Activated B cell treated with CpG ODN at 0.5 μM for 24 hours (primary cell): Measurements from ENCODE around the gene U2AF1. TPM values are rescaled to one million over a fixed set of nuclear protein-coding genes. Genes with fewer than 3 reads are reported as not detected.
"Not testable (repeated sequence)": the region's sequence is repeated elsewhere in the genome, so short reads cannot be mapped to it uniquely, and the experiment has no call there.

Experiments used
- ATAC-seq: fragments of 200-7000 bp; cut with Tn5 transposase; one replicate; pipeline ENCODE4 v1.10.0; 2021; ENCODE audit warnings: low read depth, mild to moderate bottlenecking, moderate library complexity
- CTCF ChIA-PET: fragments of 350-600 bp; sonication (Branson Sonifier 250); formaldehyde crosslinking; loops from one replicate; lab custom pipeline; 2021; ENCODE audit warnings: antibody characterized with exemption; lab: Charles Lee
- POLR2A ChIA-PET: fragments of 350-600 bp; sonication (Branson Sonifier 250); formaldehyde crosslinking; loops from one replicate; lab custom pipeline; 2021; ENCODE audit warnings: antibody characterized with exemption; lab: Charles Lee
- DNase-seq: peaks from one replicate; pipeline ENCODE4 v3.0.0; 2022
- H3K27ac Mint-ChIP-seq: one replicate; pipeline ENCODE4 v1.8.0; 2020; ENCODE audit warnings: mixed read lengths
- H3K27me3 Mint-ChIP-seq: one replicate; pipeline ENCODE4 v1.8.0; 2021; ENCODE audit warnings: mixed read lengths
- H3K36me3 Mint-ChIP-seq: one replicate; pipeline ENCODE4 v1.8.0; 2021; ENCODE audit warnings: low read depth, mixed read lengths
- H3K4me1 Mint-ChIP-seq: one replicate; pipeline ENCODE4 v1.8.0; 2021; ENCODE audit warnings: mixed read lengths
- H3K4me3 Mint-ChIP-seq: one replicate; pipeline ENCODE4 v1.8.0; 2020; ENCODE audit warnings: mild to moderate bottlenecking, mixed read lengths
- H3K9me3 Mint-ChIP-seq: one replicate; pipeline ENCODE4 v1.8.0; 2020; ENCODE audit warnings: mixed read lengths
- intact Hi-C: fragments of 100-400 bp; cut with micrococcal nuclease; formaldehyde crosslinking; loops from one replicate; pipeline ENCODE4 v1.15.1; 2024
- total RNA-seq: library from RNA; stranded (reverse); gene quantifications from 2 replicates; pipeline ENCODE4 v1.2.3, GENCODE V29; 2022

U2AF1 gene
- total RNA-seq, 1 donor from 2014 or later: 80.6 TPM

DNA sequence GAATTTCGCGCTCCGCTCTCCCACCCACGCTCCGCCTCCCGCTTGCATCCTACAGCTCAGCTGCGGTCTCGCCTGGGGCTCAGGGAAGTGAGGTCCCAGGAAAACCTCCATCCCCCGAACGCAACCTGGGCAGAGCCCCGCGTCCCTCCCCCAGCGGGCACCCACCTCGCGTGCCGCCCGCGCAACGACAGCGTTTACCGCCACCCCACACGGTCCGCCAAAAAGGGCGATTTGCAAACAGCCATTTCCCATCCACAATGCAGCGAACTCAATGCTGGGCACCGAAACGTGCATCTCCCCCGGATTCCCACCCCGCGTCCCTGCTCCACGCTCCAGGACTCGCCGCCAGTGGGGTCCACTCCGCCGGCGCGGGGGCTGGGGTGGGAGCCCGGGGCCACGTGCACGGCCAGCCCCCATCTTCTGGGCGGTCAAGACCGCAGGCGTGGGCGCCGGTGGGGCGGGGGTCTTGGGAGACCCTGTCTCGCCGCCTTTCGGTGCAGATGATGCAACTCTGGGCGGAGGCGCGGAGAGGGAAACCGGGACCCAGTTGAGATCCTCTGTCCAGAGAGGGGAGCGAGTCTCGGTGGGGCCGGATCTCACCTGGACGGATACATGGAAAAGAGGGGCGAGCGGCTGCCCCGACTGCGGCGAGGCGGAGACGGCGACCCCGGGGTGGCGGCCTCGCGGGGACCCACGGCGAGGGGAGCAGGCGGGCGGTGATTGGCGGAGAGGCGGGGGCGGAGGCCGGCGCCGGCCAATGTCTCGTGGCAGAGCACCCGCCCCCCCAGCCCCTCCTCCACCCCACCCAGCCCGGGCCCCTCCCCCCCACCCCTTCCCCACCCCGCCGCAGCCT lies 32.0 kb downstream of the U2AF1 start, which contains the start of gene CBS:
TSS of gene CBS (minus strand) at position 666 of the 853 bp plus-strand sequence. CDS start 3,642 bp downstream, outside the sequence.
- H3K9me3 Mint-ChIP-seq, intact Hi-C loops, H3K27ac Mint-ChIP-seq, H3K4me3 Mint-ChIP-seq, H3K4me1 Mint-ChIP-seq, H3K27me3 Mint-ChIP-seq, DNase-seq, POLR2A ChIA-PET, H3K36me3 Mint-ChIP-seq, CTCF ChIA-PET: not testable (repeated sequence)
- ATAC-seq: peak; percentile 25

DNA sequence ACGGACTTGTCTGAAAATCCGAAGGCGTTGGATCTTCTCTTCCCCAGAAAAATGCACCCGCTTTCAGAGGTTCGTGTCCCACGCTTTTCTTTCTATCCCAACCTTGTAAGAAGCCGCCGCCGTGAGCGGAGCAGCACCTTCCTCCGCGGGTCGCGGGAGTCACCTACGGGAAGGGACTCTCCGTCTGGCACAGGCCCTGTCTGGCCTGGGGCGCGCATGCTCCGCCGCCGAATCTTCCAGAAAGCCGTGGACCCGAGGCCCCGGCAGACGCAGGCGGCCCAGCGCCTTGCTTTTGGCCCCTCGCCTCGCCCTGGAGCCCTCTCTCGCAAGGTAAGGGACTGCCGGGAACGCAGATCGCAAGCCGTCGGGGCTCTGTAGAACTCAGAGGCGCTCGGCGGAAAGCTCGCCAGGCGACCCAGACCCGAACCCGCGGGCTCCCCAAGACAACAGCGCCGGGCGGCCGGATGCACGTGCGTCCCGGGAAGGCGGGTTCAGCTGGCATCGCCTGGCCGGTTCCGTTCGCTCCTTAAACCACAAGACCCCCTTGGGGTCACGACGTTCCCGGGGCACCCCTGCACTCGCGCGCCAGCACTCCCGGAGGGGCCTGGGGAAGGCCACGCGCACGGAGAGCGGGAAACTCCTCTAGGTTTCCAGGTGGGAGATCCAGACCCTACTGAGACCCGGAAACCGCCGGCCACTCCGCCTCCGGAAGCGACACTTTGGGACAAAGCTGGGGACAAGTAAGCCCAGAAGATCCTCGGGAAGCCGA lies 32.8 kb downstream of the U2AF1 start:
- DNase-seq, intact Hi-C loops, POLR2A ChIA-PET, H3K36me3 Mint-ChIP-seq, H3K9me3 Mint-ChIP-seq, H3K27me3 Mint-ChIP-seq, ATAC-seq, H3K4me1 Mint-ChIP-seq, H3K4me3 Mint-ChIP-seq, CTCF ChIA-PET, H3K27ac Mint-ChIP-seq: not testable (repeated sequence)

DNA sequence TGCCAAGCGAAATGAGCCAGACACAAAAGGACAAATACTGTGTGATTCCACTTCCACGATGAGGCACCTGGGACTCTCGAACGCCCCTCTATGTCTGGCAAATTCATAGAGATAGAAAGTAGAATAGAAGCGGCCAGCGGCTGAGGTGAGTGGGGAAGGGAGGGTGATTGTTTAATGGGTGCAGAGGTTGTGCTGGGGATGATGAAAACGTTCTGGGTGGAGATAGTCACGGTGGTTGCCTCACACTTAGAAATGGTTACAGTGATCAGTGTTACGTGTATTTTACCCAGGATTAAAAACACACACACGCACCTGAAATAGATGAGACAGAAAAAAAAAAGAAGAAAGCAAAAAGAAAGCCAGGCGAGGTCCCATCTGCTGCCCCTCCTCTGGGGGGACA lies 34.6 kb downstream of the U2AF1 start:
- H3K4me1 Mint-ChIP-seq, intact Hi-C loops, H3K27ac Mint-ChIP-seq, ATAC-seq, H3K4me3 Mint-ChIP-seq, CTCF ChIA-PET, H3K27me3 Mint-ChIP-seq, DNase-seq, H3K36me3 Mint-ChIP-seq, H3K9me3 Mint-ChIP-seq, POLR2A ChIA-PET: not testable (repeated sequence)

DNA sequence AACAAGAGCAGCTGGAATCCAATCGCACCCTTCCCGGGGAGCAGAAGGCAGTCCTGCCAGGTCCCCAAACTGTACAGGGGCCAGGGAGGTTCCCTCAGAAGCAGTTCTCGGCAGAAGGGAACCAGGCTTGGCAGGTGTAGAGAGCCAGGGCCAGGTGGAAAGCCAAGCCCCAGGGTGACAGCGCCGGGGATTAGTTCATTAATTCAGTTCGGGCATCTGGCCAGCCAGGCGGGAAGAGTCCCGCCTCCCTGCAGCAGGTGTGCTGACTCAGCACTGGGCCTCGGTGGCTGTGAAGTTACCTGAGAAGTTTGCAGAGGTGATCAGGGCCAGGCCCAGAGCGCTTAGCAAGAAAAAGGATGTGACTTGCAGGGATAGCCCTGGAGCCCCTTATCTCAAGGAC lies 37.7 kb downstream of the U2AF1 start:
- H3K9me3 Mint-ChIP-seq, intact Hi-C loops, H3K27me3 Mint-ChIP-seq, DNase-seq, H3K36me3 Mint-ChIP-seq, CTCF ChIA-PET, H3K4me1 Mint-ChIP-seq, ATAC-seq, H3K4me3 Mint-ChIP-seq, POLR2A ChIA-PET, H3K27ac Mint-ChIP-seq: not testable (repeated sequence)

DNA sequence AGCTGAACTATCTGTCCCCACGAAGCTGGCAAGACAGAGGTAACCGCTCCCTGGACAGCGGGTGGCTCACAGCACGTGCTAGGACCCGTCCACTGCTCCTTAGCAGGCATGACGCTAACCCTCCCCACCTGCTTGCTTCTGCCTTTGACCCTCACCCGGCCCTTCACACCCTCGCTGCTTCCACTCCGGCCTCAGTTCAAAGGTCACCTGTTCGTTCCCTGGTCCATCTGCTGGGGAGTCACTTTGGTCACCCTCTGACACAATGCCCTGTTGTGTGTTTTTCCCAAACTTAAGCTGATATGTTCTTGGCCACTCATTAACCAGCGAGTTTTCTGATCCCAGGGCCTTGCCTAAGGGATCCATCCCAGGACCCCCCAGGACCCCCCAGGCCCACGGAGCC lies 39.3 kb downstream of the U2AF1 start:
- H3K4me3 Mint-ChIP-seq, H3K4me1 Mint-ChIP-seq, H3K27me3 Mint-ChIP-seq, H3K36me3 Mint-ChIP-seq, intact Hi-C loops, H3K27ac Mint-ChIP-seq, CTCF ChIA-PET, ATAC-seq, H3K9me3 Mint-ChIP-seq, POLR2A ChIA-PET, DNase-seq: not testable (repeated sequence)

DNA sequence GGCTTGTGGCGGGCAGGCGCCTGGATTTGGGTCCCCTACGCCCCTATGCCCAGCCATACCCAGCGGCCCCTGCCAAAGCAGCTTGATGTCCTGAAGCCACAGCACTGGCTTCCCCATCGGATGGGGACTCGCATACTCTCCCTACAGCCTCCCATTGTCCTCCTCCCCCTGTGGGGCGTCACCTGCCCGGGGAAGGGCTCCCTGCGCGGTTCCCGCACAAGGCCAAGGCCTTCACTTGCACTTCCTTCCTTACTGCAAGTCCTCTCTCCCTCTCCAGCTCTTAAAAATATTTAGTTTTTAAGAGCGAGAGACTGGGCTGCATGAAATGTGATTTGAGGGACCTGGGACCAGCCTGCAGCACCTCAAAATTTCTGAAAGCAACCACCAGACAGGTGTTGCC lies 40.7 kb downstream of the U2AF1 start:
- CTCF ChIA-PET, intact Hi-C loops, H3K4me1 Mint-ChIP-seq, POLR2A ChIA-PET, H3K36me3 Mint-ChIP-seq, H3K27me3 Mint-ChIP-seq, DNase-seq, H3K4me3 Mint-ChIP-seq, H3K9me3 Mint-ChIP-seq, ATAC-seq, H3K27ac Mint-ChIP-seq: not testable (repeated sequence)

DNA sequence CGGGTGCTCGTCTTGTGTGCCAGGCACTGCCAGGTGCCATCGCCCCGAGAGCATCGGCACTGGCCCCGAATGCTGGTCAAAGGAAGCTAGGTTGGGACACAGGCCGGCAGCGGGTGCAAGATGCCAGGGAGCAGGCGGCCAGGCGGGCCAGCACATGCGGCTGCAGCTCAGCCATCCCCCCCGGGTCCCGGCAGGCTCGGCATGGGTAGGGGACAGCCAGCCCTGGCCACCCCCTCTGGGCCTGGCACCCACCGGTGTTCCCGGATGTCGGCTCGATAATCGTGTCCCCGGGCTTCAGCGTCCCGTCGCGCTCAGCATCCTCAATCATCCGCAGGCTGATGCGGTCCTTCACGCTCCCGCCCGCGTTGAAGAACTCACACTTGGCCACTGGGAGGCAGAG lies 41.4 kb downstream of the U2AF1 start:
- H3K4me3 Mint-ChIP-seq, H3K27ac Mint-ChIP-seq, DNase-seq, H3K36me3 Mint-ChIP-seq, CTCF ChIA-PET, POLR2A ChIA-PET, ATAC-seq, H3K9me3 Mint-ChIP-seq, H3K4me1 Mint-ChIP-seq, intact Hi-C loops, H3K27me3 Mint-ChIP-seq: not testable (repeated sequence)

DNA sequence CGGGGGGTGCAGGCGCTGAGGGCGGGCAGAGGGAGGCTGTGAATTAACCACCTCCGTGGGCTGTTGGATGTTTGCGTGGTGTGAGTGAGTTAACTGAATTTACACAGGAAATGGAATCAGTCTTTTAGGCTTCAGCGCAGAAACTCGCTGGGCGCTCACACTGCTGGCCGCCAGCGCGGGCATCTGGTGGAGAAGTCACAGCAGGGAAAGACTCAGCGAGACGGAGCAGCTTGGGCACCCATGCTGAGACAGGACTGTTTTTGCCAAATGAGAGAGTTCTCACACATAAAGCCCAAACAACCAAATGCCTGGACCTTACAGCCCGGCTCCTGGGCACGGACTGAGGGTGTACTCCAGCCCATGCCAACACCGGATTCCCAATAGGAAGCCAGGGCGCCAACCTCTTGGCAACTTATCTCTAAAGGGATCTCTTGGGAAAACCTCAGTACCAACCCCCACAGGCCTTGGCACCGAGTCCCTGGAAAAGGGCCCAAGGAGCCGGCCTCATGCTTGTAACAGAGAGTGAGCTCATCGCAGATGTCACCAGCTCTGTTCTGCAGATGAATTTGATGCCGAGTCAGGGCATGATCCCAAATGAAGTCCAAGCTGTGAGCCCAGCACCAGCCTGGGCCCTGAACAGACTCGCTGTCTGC lies 43.0 kb downstream of the U2AF1 start:
- H3K4me3 Mint-ChIP-seq, H3K27me3 Mint-ChIP-seq, H3K9me3 Mint-ChIP-seq, CTCF ChIA-PET, DNase-seq, H3K4me1 Mint-ChIP-seq, ATAC-seq, POLR2A ChIA-PET, intact Hi-C loops, H3K27ac Mint-ChIP-seq, H3K36me3 Mint-ChIP-seq: not testable (repeated sequence)

DNA sequence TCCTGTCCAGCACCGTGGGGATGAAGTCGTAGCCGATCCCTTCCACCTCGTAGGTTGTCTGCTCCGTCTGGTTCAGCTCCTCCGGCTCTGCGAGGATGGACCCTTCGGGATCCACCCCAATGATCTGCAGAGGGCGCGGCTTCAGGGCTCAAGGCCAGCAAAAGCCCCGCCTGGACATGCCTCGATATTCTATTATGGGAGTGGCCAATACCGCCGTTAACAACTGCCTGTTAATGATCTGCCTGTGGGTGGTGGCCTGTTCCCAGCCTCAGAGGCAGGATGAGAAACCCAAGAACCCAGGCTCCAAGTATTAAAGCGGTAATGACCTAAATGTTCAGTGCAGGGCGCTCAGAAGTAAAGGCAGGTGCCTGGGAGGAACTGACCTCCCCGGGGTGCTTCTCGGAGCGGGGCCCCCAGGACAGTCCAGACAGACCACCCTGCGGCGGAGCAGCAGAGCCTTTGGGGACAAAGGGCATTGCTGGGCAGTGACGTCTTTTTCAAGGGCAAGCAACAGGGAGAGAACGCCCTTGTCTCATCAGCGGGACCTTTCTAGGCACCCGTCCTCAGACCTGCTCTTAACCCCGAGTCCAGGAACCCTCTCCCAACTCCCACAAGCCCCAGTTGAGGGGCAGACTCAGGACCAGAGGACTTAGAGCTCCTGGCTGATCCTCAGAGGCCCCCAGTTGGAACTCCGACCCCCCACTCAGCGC lies 44.3 kb downstream of the U2AF1 start:
- DNase-seq, CTCF ChIA-PET, H3K27ac Mint-ChIP-seq, H3K27me3 Mint-ChIP-seq, intact Hi-C loops, ATAC-seq, H3K9me3 Mint-ChIP-seq, H3K4me3 Mint-ChIP-seq, POLR2A ChIA-PET, H3K36me3 Mint-ChIP-seq, H3K4me1 Mint-ChIP-seq: not testable (repeated sequence)

DNA sequence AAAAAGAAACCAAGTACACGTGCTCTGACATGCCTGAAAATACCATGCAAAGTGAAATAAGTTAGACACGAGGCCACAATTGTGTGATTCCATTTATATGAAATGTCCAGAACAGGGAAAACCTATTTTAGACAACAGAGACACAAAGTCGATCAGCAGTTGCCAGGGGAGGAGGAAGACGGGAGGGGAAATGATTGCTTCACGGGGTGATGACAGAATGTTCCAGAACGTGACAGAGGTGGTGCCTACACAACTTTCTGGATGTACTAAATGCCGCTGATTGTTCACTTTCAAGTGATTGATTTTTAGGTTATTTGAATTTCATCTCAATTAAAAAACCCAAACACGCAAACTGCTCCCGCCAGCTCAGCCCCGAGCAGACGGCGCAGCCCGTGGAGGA lies 54.3 kb downstream of the U2AF1 start:
- H3K27me3 Mint-ChIP-seq, H3K9me3 Mint-ChIP-seq, CTCF ChIA-PET, H3K4me3 Mint-ChIP-seq, H3K36me3 Mint-ChIP-seq, POLR2A ChIA-PET, H3K4me1 Mint-ChIP-seq, intact Hi-C loops, DNase-seq, ATAC-seq, H3K27ac Mint-ChIP-seq: not testable (repeated sequence)
